GM21515 (cell line): ENCODE measurements around the gene INPP4B.

Experiments
- ATAC-seq: cut with Tn5 transposase; IDR thresholded peaks from one replicate; pipeline ENCODE4 v1.9.1; 2021; ENCODE audit not compliant: unreplicated experiment

INPP4B gene

GRCh38 chr4:142741995-142742394 is 104.1 kb downstream of the INPP4B start:
- ATAC-seq, result no peak

- ATAC-seq, result no peak
Observed at GRCh38 chr4:142728233-142728632, 117.9 kb downstream of the INPP4B start.

GRCh38 chr4:142727149-142727548 is 119.0 kb downstream of the INPP4B start:
- ATAC-seq, result no peak

GRCh38 chr4:142725886-142726285 is 120.2 kb downstream of the INPP4B start:
- ATAC-seq, result no peak

GRCh38 chr4:142721187-142721586 is 124.9 kb downstream of the INPP4B start:
- no peak for ATAC-seq

- no peak for ATAC-seq
Observed at GRCh38 chr4:142719854-142720541, 126.1 kb downstream of the INPP4B start.

- no peak for ATAC-seq
Observed at GRCh38 chr4:142718981-142719380, 127.1 kb downstream of the INPP4B start.

GRCh38 chr4:142715727-142716126 is 130.4 kb downstream of the INPP4B start:
- no peak for ATAC-seq

GRCh38 chr4:142713282-142714030 is 132.6 kb downstream of the INPP4B start:
- ATAC-seq, result no peak

- ATAC-seq, result no peak
Observed at GRCh38 chr4:142708231-142708630, 137.9 kb downstream of the INPP4B start.

GRCh38 chr4:142707401-142707800 is 138.7 kb downstream of the INPP4B start:
- no peak for ATAC-seq

- no peak for ATAC-seq
Observed at GRCh38 chr4:142706381-142706780, 139.7 kb downstream of the INPP4B start.

- ATAC-seq, result no peak
Observed at GRCh38 chr4:142705820-142706219, 140.3 kb downstream of the INPP4B start.

- ATAC-seq, result no peak
Observed at GRCh38 chr4:142703694-142704309, 142.3 kb downstream of the INPP4B start.

- ATAC-seq, result no peak
Observed at GRCh38 chr4:142701017-142701416, 145.1 kb downstream of the INPP4B start.

- no peak for ATAC-seq
Observed at GRCh38 chr4:142700531-142700930, 145.6 kb downstream of the INPP4B start.

GRCh38 chr4:142698552-142698951 is 147.5 kb downstream of the INPP4B start:
- ATAC-seq, result no peak

- no peak for ATAC-seq
Observed at GRCh38 chr4:142697928-142698327, 148.2 kb downstream of the INPP4B start.

- no peak for ATAC-seq
Observed at GRCh38 chr4:142697320-142697719, 148.8 kb downstream of the INPP4B start.

GRCh38 chr4:142696334-142697122 is 149.6 kb downstream of the INPP4B start:
- no peak for ATAC-seq

GRCh38 chr4:142690406-142691163 is 155.5 kb downstream of the INPP4B start:
- ATAC-seq, result no peak
